LNCAP (cell line): ENCODE results near the gene PAX6.

Experiments
- CTCF ChIP-seq: fragments of 450-650 bp; IDR thresholded peaks from 2 replicates; pipeline ENCODE4 v1.5.1; 2017; ENCODE audit warnings: mild to moderate bottlenecking

Gene PAX6

GRCh38 chr11:31788085-31788484 lies 23.0 kb downstream of the PAX6 start:
- TF ChIP-seq CTCF: no peak

GRCh38 chr11:31786996-31787685 lies 24.0 kb downstream of the PAX6 start:
- no peak for TF ChIP-seq CTCF

GRCh38 chr11:31784611-31785010 lies 26.5 kb downstream of the PAX6 start:
- no peak for TF ChIP-seq CTCF

- TF ChIP-seq CTCF: no peak
These were observed 27.9 kb downstream of the PAX6 start for GRCh38 chr11:31783252-31783651.

- TF ChIP-seq CTCF: no peak
These were observed 28.9 kb downstream of the PAX6 start for GRCh38 chr11:31782257-31782656.

GRCh38 chr11:31780480-31780971 lies 30.6 kb downstream of the PAX6 start:
- TF ChIP-seq CTCF: no peak

- no peak for TF ChIP-seq CTCF
These were observed 31.0 kb downstream of the PAX6 start for GRCh38 chr11:31780078-31780477.

GRCh38 chr11:31779374-31779791 lies 31.7 kb downstream of the PAX6 start:
- no peak for TF ChIP-seq CTCF
